Measurements from ENCODE around the gene EXOC4. TPM values are rescaled to one million over a fixed set of nuclear protein-coding genes. Genes with fewer than 3 reads are reported as not detected.

The EXOC4 gene
- total RNA-seq, 3 donors from 2014 or later: 63.9 to 90.2 (median 89.5) TPM

DNA sequence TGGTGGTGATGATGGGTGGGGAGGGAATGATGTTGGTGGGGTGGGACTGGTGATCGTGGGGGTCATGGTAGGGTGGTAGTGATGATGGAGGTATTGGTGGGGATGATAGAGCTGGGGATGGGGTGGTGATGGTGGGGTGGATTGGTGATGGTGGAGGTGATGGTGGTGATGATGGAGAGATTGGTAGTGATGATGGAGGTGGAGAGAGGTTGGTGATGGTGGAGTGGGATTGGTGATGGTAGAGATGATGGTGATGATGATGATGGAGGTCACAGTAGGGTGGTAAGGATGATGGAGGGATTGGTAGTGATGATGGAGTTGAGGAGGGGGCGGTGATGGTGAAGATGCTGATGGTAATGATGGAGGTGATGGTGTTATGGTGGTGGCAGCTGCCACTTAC is 155.3 kb downstream of the EXOC4 start:
- no peaks in the 10 kb centered on the region for H3K9me3 ChIP-seq
- H3K4me1 ChIP-seq (ENCODE audit: low read depth): no peaks in the 10 kb centered on the region
- ATAC-seq (no peak), DNase-seq (no peak)
- H3K36me3 ChIP-seq (ENCODE audit: low read depth): no peaks in the 10 kb centered on the region
- TF ChIP-seq, protein P1, sequence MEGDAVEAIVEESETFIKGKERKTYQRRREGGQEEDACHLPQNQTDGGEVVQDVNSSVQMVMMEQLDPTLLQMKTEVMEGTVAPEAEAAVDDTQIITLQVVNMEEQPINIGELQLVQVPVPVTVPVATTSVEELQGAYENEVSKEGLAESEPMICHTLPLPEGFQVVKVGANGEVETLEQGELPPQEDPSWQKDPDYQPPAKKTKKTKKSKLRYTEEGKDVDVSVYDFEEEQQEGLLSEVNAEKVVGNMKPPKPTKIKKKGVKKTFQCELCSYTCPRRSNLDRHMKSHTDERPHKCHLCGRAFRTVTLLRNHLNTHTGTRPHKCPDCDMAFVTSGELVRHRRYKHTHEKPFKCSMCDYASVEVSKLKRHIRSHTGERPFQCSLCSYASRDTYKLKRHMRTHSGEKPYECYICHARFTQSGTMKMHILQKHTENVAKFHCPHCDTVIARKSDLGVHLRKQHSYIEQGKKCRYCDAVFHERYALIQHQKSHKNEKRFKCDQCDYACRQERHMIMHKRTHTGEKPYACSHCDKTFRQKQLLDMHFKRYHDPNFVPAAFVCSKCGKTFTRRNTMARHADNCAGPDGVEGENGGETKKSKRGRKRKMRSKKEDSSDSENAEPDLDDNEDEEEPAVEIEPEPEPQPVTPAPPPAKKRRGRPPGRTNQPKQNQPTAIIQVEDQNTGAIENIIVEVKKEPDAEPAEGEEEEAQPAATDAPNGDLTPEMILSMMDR (IDR thresholded peaks at IDR 0.05): no peak
- intact Hi-C loops (cut with DNase I, micrococcal nuclease): loop anchor here in 1 of 2 donors (10.0 kb wide), 1 partner anchor 847 kb away; no protein-coding TSS in a partner anchor
- H3K4me3 ChIP-seq: no peak overlapping the region

DNA sequence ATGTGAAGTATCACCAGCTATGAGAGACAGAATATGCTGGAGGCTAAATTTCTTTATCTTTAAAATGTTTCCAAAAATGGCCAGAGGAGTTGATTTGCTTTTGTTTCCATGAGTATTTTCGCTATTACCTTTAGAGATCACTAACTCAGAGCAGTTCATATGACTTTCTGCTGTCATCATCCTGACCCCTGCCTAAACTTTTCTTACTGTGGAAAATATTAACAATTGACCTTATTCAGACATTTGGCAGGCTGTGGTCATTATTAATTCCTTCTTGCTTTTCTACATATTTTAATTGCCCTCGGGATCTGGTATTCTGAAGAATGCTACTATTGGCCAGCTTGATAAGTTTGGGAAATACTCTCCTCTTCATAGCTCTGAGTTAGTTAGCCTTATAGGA is 156.5 kb downstream of the EXOC4 start:
- DNase-seq: no peak
- no peaks in the 10 kb centered on the region for H3K9me3 ChIP-seq
- intact Hi-C loops (cut with DNase I, micrococcal nuclease): loop anchor here in 1 of 2 donors (10.0 kb wide), 1 partner anchor 845 kb away; no protein-coding TSS in a partner anchor
- no peak for ATAC-seq
- TF ChIP-seq, protein P1 (IDR thresholded peaks at IDR 0.05): no peak
- no peaks in the 10 kb centered on the region for H3K36me3 ChIP-seq (ENCODE audit: low read depth)
- no peaks in the 10 kb centered on the region for H3K4me1 ChIP-seq (ENCODE audit: low read depth)
- no peak overlapping the region for H3K4me3 ChIP-seq

DNA sequence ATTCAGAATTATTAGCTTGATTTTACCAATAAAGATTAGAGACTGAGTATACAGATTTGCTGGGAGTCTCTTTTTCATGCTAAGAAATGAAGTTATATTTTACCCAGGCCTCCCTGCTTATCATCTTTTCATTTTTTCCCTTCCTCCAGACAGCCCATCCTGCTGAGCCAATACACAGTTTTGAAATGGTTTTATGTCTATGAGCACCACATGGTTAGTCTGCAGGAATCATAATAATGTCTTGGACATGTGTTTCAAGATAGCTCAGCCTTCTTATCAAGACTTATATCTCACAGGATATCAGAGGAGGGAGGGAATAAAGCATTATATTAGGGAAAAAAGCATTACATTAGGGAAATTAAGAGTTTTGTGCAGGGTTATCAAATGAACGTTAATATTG is 157.1 kb downstream of the EXOC4 start:
- DNase-seq (no peak), ATAC-seq (no peak)
- Histone ChIP-seq H3K4me1 (ENCODE audit: low read depth) (no peaks in the 10 kb centered on the region), H3K36me3 (ENCODE audit: low read depth) (no peaks in the 10 kb centered on the region), H3K4me3 (no peak overlapping the region), H3K9me3 (no peaks in the 10 kb centered on the region)
- TF ChIP-seq, protein P1 (IDR thresholded peaks at IDR 0.05): no peak
- intact Hi-C loops (cut with DNase I, micrococcal nuclease): loop anchor here in 1 of 2 donors (10.0 kb wide), 1 partner anchor 845 kb away; no protein-coding TSS in a partner anchor

DNA sequence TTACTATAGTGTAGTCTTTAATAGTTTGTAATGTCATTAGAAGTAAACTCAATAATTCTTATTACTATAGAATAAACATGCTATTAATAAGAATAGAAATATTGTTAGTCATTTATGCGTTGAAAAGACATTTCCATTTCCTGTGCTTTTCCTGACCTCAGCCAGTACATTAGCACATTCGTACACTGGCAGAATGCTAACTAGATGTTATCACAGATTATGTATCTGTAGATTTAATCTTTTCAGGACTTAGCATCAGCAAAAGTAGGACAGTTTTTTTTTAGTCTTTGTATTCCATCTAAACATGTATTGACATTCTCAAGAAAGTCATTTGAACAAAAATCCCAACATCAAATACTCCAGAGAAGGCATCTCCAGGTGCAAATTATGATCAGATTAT is 158.5 kb downstream of the EXOC4 start:
- H3K4me3 ChIP-seq: no peak overlapping the region
- H3K4me1 ChIP-seq (ENCODE audit: low read depth): no peaks in the 10 kb centered on the region
- TF ChIP-seq, protein P1 (IDR thresholded peaks at IDR 0.05): no peak
- intact Hi-C loops (cut with DNase I, micrococcal nuclease): no loop called here
- no peaks in the 10 kb centered on the region for H3K36me3 ChIP-seq (ENCODE audit: low read depth)
- H3K9me3 ChIP-seq: no peaks in the 10 kb centered on the region
- DNase-seq (no peak), ATAC-seq (no peak)

DNA sequence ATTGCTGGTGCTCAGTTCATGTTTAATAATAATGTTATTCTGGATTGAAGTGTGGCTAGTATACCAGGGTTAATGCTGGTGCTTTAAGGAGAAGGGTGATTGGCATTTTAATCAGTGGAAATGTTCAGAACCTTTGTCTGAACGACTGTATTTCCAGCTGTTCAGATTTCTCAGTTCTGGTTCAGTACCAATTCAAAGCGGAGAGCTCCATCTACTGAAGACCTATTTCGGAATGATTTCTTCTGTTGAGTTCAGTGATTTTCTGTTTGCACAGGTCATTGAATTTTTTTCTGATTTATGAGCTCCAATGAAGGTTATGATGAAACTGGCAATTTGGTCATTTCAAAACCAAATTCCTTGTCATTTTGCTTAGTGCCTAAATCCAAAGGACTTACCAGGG is 160.1 kb downstream of the EXOC4 start:
- DNase-seq: no peak
- no peak for ATAC-seq
- TF ChIP-seq, protein P1 (IDR thresholded peaks at IDR 0.05): no peak
- H3K9me3 ChIP-seq: no peaks in the 10 kb centered on the region
- no peak overlapping the region for H3K4me3 ChIP-seq
- H3K36me3 ChIP-seq (ENCODE audit: low read depth): no peaks in the 10 kb centered on the region
- intact Hi-C loops (cut with DNase I, micrococcal nuclease): no loop called here
- no peaks in the 10 kb centered on the region for H3K4me1 ChIP-seq (ENCODE audit: low read depth)

DNA sequence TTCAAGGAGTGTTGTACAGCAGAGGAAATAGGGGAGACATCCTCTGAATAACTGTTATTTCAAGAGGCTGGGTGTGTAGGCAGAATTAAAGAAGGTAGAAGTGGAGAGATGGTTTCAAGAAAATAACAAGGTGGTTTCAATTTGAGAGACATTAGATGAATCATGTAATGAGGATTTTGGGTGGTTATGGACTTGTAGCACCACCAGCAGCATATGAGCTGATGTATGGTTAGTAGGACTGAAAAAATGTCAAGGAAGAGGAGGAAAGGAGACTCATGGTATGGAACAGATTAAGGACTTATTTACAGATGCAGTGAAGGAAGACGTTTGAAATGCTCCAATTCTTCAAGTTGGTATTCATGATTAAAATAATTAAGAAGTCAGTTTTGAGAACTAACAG is 166.2 kb downstream of the EXOC4 start:
- TF ChIP-seq, protein P1 (IDR thresholded peaks at IDR 0.05): no peak
- DNase-seq: no peak
- intact Hi-C loops (cut with DNase I, micrococcal nuclease): no loop called here

More for the DNA sequence above, 166.2 kb downstream of the EXOC4 start:
- Histone ChIP-seq H3K4me3 (no peak overlapping the region), H3K36me3 (ENCODE audit: low read depth) (no peaks in the 10 kb centered on the region), H3K9me3 (no peaks in the 10 kb centered on the region), H3K4me1 (ENCODE audit: low read depth) (no peaks in the 10 kb centered on the region)
- no peak for ATAC-seq

All from mucosa of descending colon (tissue), 3 donors.